ENCODE results near the gene EPB41L4A. TPM values are rescaled to one million over a fixed set of nuclear protein-coding genes. Genes with fewer than 3 reads are reported as not detected.

The EPB41L4A gene
- total and polyA plus RNA-seq, 11 donors = 6.4 to 34.5 (median 16.2) TPM

DNA sequence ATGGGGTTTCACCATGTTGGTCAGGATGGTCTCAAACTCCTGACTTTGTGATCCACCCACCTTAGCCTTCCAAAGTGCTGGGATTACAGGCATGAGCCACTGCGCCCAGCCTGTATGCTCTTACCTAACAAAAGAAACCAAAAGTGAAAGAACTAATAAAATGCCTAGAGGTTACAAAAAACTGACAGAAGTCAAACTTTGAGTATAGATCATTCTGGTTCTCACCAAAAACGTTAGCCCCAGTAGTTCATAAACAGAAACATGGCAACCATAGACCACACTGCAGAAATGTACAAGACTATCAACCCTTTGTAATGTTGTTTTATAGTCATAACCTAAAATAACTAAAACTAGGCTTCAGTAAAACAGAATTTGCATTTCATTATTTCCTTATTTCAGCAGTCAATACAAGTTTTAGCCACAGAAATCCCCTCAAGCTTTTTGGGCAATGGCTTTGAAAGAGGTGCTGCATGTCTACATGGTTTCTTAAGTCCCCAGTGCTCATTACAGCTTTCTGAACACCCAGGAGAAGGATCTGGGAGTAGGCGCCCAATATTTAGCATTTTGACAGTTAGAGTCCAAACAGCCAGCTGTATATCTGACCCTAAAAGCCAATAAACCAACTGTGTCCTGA is 72.5 kb downstream of the EPB41L4A start:
- 47 to 67% (median 49%) methylated on average over 3 of the region's 3 CpGs for WGBS, 4 donors
- no peaks in the 10 kb centered on the region for H3K9me3 ChIP-seq
- TF ChIP-seq, protein P1, sequence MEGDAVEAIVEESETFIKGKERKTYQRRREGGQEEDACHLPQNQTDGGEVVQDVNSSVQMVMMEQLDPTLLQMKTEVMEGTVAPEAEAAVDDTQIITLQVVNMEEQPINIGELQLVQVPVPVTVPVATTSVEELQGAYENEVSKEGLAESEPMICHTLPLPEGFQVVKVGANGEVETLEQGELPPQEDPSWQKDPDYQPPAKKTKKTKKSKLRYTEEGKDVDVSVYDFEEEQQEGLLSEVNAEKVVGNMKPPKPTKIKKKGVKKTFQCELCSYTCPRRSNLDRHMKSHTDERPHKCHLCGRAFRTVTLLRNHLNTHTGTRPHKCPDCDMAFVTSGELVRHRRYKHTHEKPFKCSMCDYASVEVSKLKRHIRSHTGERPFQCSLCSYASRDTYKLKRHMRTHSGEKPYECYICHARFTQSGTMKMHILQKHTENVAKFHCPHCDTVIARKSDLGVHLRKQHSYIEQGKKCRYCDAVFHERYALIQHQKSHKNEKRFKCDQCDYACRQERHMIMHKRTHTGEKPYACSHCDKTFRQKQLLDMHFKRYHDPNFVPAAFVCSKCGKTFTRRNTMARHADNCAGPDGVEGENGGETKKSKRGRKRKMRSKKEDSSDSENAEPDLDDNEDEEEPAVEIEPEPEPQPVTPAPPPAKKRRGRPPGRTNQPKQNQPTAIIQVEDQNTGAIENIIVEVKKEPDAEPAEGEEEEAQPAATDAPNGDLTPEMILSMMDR (IDR thresholded peaks at IDR 0.05) = no peak
- TF ChIP-seq POLR2A (IDR thresholded peaks at IDR 0.05) = no peak
- no peak overlapping the region for H3K27ac ChIP-seq
- intact Hi-C loops (cut with DNase I) = no loop called here
- H3K4me1 ChIP-seq = peaks cover 0 to 35% (median 15%) of the 10 kb centered on the region in 12 donors
- DNase-seq (no peak), ATAC-seq (no peak)
- H3K4me3 ChIP-seq = no peak overlapping the region
- H3K36me3 ChIP-seq = no peaks in the 10 kb centered on the region
- H3K27me3 ChIP-seq = no peaks in the 10 kb centered on the region

DNA sequence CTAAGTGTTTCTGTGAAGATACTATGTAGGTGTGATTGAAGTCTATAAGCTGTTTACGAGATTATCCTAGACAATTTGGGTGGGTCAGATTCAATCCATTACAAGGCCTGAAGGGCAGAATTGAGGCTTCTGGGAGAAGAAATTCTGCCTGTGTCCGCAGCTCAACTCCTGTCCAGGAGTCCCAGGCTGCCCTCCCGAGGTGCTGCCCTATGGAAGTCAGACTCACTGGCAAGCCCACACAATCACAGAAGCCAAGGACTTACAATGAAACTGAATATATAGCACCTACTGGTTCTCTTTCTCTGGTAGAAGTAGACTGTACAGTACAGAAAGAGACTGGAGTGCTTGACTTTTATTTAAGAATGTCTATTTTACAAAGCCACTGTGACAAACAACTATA is 74.5 kb downstream of the EPB41L4A start:
- H3K27me3 ChIP-seq = no peaks in the 10 kb centered on the region
- WGBS, 4 donors = 47 to 76% (median 68%) methylated on average over 3 of the region's 3 CpGs
- no peaks in the 10 kb centered on the region for H3K9me3 ChIP-seq
- no peak for TF ChIP-seq POLR2A (IDR thresholded peaks at IDR 0.05)
- TF ChIP-seq, protein P1 (IDR thresholded peaks at IDR 0.05) = no peak
- no peak overlapping the region for H3K27ac ChIP-seq
- intact Hi-C loops (cut with DNase I) = loop anchor here in 1 of 10 donors (5.0 kb wide), 1 partner anchor 73 kb away; the partner anchor contains the start of gene EPB41L4A
- H3K4me1 ChIP-seq = peaks cover 0 to 41% (median 22%) of the 10 kb centered on the region in 12 donors
- H3K4me3 ChIP-seq = no peak overlapping the region
- ATAC-seq (peak in 3 of 4 donors; percentile 48 to 65 (median 60)), DNase-seq (peak in 1 of 5 donors; percentile 41)
- H3K36me3 ChIP-seq = no peaks in the 10 kb centered on the region

DNA sequence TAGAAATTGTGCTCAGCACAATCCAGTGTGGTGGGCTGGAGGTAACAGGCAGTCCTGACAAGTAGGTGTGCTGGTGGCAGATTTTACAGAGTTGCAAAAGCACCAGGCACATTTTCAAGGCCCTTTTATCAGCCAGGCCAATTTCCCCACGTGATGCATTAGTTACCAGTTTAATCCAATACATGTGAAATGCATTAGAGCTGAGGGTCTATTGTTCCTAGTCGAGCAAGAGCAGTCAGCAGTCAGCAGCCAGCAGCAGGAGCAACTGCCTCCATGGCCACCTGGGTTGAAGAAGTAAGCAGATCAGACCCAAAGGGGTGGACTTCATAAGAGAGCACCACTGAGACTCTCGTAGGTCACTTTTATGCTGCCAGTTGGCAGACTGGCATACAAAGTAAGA is 76.7 kb downstream of the EPB41L4A start:
- no peak for DNase-seq

DNA sequence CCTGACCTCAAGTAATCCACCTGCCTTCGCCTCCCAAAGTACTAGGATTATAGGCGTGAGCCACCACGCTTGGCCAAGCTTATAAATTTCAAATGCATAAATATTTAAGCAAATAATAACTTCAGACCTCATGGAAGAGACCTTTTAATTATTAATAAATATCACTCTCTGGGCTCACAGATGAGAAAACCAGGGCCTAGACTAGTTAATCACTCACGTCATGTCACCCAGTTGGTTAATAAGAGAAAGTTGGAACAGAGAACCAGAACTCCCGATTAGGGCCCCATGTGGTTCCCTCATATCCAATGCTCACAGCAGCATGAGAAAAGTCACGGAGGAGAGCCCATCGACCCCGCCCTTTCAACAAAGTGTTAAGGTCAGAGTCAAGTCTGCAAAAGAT is 79.3 kb downstream of the EPB41L4A start:
- no peaks in the 10 kb centered on the region for H3K27me3 ChIP-seq
- peaks cover 3 to 62% (median 32%) of the 10 kb centered on the region in 12 donors for H3K4me1 ChIP-seq
- peak overlapping the region in 3 of 12 donors; percentile 25 to 69 (median 38) for H3K27ac ChIP-seq
- TF ChIP-seq, protein P1 (IDR thresholded peaks at IDR 0.05) = no peak
- TF ChIP-seq POLR2A (IDR thresholded peaks at IDR 0.05) = no peak
- intact Hi-C loops (cut with DNase I) = loop anchor here in 3 of 10 donors (5.0 to 10.0 kb wide), 2 partner anchors 75 to 78 kb away; partner anchors contain the start of gene EPB41L4A (in 3 of the 3)
- H3K9me3 ChIP-seq = no peaks in the 10 kb centered on the region
- H3K4me3 ChIP-seq = no peak overlapping the region
- DNase-seq (no peak), ATAC-seq (no peak)
- H3K36me3 ChIP-seq = no peaks in the 10 kb centered on the region
- WGBS, 4 donors = 82 to 84% (median 83%) methylated on average over 8 of the region's 8 CpGs

More for the DNA sequence above, 76.7 kb downstream of the EPB41L4A start:
- Histone ChIP-seq H3K27ac (no peak overlapping the region), H3K4me1 (peaks cover 0 to 56% (median 30%) of the 10 kb centered on the region in 12 donors), H3K36me3 (no peaks in the 10 kb centered on the region), H3K9me3 (no peaks in the 10 kb centered on the region), H3K4me3 (no peak overlapping the region), H3K27me3 (no peaks in the 10 kb centered on the region)
- intact Hi-C loops (cut with DNase I) = loop anchor here in 1 of 10 donors (5.0 kb wide), 1 partner anchor 75 kb away; the partner anchor contains the start of gene EPB41L4A
- no peak for TF ChIP-seq POLR2A (IDR thresholded peaks at IDR 0.05)
- TF ChIP-seq, protein P1 (IDR thresholded peaks at IDR 0.05) = no peak
- WGBS, 4 donors = 20 to 25% (median 24%) methylated on average over 3 of the region's 3 CpGs
- ATAC-seq = no peak
